ENCODE results near the gene CEP128. TPM values are rescaled to one million over a fixed set of nuclear protein-coding genes. Genes with fewer than 3 reads are reported as not detected.

CEP128 gene
- total RNA-seq, 2 experiments from 2014 or later: 12.3 to 13.0 TPM

- peaks cover 3% of the 10 kb centered on the region for H3K9me3 Mint-ChIP-seq
Observed at GRCh38 chr14:80538633-80539375, 402.7 kb downstream of the CEP128 start.

GRCh38 chr14:80537626-80538025 is 403.9 kb downstream of the CEP128 start:
- no peak overlapping the region for H3K4me3 Mint-ChIP-seq
- no peaks in the 10 kb centered on the region for H3K36me3 ChIP-seq (ENCODE audit: insufficient read depth, low read length)
- no peak overlapping the region for H3K4me3 ChIP-seq (ENCODE audit: low read length)
- H3K27me3 Mint-ChIP-seq: no peaks in the 10 kb centered on the region
- DNase-seq (no peak), ATAC-seq (ENCODE audit: poor library complexity) (no peak)
- H3K27ac Mint-ChIP-seq: no peak overlapping the region
- no peaks in the 10 kb centered on the region for H3K4me1 ChIP-seq (ENCODE audit: insufficient read depth, low read length)
- peaks cover 13% of the 10 kb centered on the region for H3K36me3 Mint-ChIP-seq (ENCODE audit: low read depth)
- TF ChIP-seq, protein P1, sequence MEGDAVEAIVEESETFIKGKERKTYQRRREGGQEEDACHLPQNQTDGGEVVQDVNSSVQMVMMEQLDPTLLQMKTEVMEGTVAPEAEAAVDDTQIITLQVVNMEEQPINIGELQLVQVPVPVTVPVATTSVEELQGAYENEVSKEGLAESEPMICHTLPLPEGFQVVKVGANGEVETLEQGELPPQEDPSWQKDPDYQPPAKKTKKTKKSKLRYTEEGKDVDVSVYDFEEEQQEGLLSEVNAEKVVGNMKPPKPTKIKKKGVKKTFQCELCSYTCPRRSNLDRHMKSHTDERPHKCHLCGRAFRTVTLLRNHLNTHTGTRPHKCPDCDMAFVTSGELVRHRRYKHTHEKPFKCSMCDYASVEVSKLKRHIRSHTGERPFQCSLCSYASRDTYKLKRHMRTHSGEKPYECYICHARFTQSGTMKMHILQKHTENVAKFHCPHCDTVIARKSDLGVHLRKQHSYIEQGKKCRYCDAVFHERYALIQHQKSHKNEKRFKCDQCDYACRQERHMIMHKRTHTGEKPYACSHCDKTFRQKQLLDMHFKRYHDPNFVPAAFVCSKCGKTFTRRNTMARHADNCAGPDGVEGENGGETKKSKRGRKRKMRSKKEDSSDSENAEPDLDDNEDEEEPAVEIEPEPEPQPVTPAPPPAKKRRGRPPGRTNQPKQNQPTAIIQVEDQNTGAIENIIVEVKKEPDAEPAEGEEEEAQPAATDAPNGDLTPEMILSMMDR (IDR thresholded peaks at IDR 0.05): no peak
- CTCF ChIA-PET: no interaction called here
- no peaks in the 10 kb centered on the region for H3K4me1 Mint-ChIP-seq (ENCODE audit: low read depth)
- no peak overlapping the region for H3K27ac ChIP-seq (ENCODE audit: low read depth in 1 of 2, low read length in 2 of 2)
- peaks cover 3 to 16% of the 10 kb centered on the region in 2 experiments for H3K9me3 ChIP-seq (ENCODE audit: control insufficient read depth in 1 of 2, insufficient read depth in 1 of 2, low read length in 2 of 2)
- POLR2A ChIA-PET: no interaction called here
- intact Hi-C loops (cut with DNase I, micrococcal nuclease): no loop called here
- H3K9me3 Mint-ChIP-seq: peaks cover 3% of the 10 kb centered on the region
- H3K27me3 ChIP-seq (ENCODE audit: control insufficient read depth in 1 of 2, insufficient read depth in 2 of 2, low read length in 2 of 2): no peaks in the 10 kb centered on the region

More at GRCh38 chr14:80538633-80539375, 402.7 kb downstream of the CEP128 start:
- Histone ChIP-seq H3K36me3 (ENCODE audit: insufficient read depth, low read length) (no peaks in the 10 kb centered on the region), H3K9me3 (ENCODE audit: control insufficient read depth in 1 of 2, insufficient read depth in 1 of 2, low read length in 2 of 2) (peaks cover 3 to 16% of the 10 kb centered on the region in 2 experiments), H3K27me3 (ENCODE audit: control insufficient read depth in 1 of 2, insufficient read depth in 2 of 2, low read length in 2 of 2) (no peaks in the 10 kb centered on the region), H3K27ac (ENCODE audit: low read depth in 1 of 2, low read length in 2 of 2) (no peak overlapping the region), H3K4me1 (ENCODE audit: insufficient read depth, low read length) (no peaks in the 10 kb centered on the region), H3K4me3 (ENCODE audit: low read length) (no peak overlapping the region)
- intact Hi-C loops (cut with DNase I, micrococcal nuclease): no loop called here
- ATAC-seq (ENCODE audit: poor library complexity) (no peak), DNase-seq (no peak)
- H3K4me1 Mint-ChIP-seq (ENCODE audit: low read depth): no peaks in the 10 kb centered on the region
- no peaks in the 10 kb centered on the region for H3K27me3 Mint-ChIP-seq
- no peak overlapping the region for H3K27ac Mint-ChIP-seq
- H3K4me3 Mint-ChIP-seq: no peak overlapping the region
- CTCF ChIA-PET: no interaction called here
- POLR2A ChIA-PET: no interaction called here
- TF ChIP-seq, protein P1 (IDR thresholded peaks at IDR 0.05): no peak
- H3K36me3 Mint-ChIP-seq (ENCODE audit: low read depth): peaks cover 13% of the 10 kb centered on the region

DNA sequence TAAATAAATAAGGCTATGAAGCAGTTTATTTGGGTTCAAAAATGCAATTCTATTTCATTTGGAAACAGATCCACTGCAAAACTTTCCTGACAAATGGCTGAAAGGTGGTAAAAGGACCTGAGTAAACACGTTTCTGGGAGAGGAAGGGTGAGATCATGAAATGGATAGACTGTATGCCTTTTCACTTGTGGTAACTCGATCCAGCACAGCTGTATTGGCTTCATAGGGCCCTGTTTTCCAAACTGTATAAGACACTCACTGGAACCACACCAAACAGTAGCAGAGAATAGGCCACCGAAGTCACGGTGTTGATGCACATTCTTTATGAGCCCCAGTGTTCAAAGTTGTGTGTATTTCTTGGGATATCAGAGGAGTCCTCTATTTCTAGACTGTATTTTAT is 405.1 kb downstream of the CEP128 start:
- H3K36me3 ChIP-seq (ENCODE audit: insufficient read depth, low read length): no peaks in the 10 kb centered on the region
- Mint-ChIP-seq H3K27ac (no peak overlapping the region), H3K4me1 (ENCODE audit: low read depth) (no peaks in the 10 kb centered on the region), H3K4me3 (no peak overlapping the region), H3K27me3 (no peaks in the 10 kb centered on the region), H3K36me3 (ENCODE audit: low read depth) (peaks cover 10% of the 10 kb centered on the region), H3K9me3 (peaks cover 3% of the 10 kb centered on the region)
- no peaks in the 10 kb centered on the region for H3K4me1 ChIP-seq (ENCODE audit: insufficient read depth, low read length)
- DNase-seq (no peak), ATAC-seq (ENCODE audit: poor library complexity) (no peak)
- intact Hi-C loops (cut with DNase I, micrococcal nuclease): no loop called here
- TF ChIP-seq, protein P1 (IDR thresholded peaks at IDR 0.05): no peak
- no peaks in the 10 kb centered on the region for H3K27me3 ChIP-seq (ENCODE audit: control insufficient read depth in 1 of 2, insufficient read depth in 2 of 2, low read length in 2 of 2)
- H3K4me3 ChIP-seq (ENCODE audit: low read length): no peak overlapping the region
- CTCF ChIA-PET: no interaction called here
- POLR2A ChIA-PET: no interaction called here
- H3K27ac ChIP-seq (ENCODE audit: low read depth in 1 of 2, low read length in 2 of 2): no peak overlapping the region
- H3K9me3 ChIP-seq (ENCODE audit: control insufficient read depth in 1 of 2, insufficient read depth in 1 of 2, low read length in 2 of 2): peaks cover 3 to 12% of the 10 kb centered on the region in 2 experiments
